ENCODE results near the gene IL20.

Gene IL20, protein sequence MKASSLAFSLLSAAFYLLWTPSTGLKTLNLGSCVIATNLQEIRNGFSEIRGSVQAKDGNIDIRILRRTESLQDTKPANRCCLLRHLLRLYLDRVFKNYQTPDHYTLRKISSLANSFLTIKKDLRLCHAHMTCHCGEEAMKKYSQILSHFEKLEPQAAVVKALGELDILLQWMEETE

GRCh38 chr1:206864939-206865671, at the start of gene IL20:
TSS of gene IL20 (plus strand) at chr1:206865623. CDS start at chr1:206865853, 230 bp downstream.
- peak; percentile 73 for DNase-seq (ENCODE audit: low spot score)

GRCh38 chr1:206816390-206817287, 48.8 kb upstream of the IL20 start:
- DNase-seq (ENCODE audit: low spot score): no peak

GRCh38 chr1:206821493-206821892, 43.9 kb upstream of the IL20 start:
- no peak for DNase-seq (ENCODE audit: low spot score)

DNA sequence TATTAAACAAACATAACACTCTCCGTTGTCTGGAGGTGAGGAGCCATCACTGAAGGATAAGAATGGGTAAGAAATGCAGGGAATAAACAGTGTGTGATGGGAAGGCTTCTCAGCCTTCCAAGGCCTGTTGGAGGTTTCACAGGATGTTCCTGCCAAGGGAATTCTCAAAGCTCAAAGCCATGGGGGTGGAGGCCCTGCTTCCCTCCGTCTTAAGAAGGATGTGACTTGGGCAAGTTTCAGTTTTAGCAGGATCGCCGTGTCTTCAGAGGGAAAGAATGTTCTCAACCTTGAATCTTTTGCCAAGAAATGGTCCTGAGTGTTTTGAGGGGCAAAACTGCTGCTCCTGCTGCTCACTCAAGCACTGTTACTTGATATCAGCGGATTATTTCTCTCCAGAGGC, 41.7 kb upstream of the IL20 start:
- DNase-seq (ENCODE audit: low spot score): peak; percentile 32

DNA sequence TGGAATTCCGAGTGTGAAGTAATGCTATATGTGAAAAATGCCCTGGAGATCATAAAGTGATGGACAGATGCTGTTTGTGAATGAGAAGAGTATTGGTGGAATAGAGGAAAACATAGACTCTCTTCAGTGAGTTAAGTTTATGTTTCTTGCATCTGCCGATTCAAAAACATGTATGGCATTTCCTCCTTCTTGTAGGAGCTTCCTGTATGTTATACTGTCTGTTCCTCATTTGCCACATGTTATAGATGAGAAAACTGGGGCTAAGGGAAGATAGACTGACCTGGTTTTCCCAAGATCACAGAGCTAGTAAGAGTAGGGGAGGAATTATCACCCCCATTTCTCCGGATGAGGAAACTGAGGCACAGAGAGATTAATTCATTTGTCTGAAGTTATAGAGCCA, 41.1 kb upstream of the IL20 start:
- no peak for DNase-seq (ENCODE audit: low spot score)

DNA sequence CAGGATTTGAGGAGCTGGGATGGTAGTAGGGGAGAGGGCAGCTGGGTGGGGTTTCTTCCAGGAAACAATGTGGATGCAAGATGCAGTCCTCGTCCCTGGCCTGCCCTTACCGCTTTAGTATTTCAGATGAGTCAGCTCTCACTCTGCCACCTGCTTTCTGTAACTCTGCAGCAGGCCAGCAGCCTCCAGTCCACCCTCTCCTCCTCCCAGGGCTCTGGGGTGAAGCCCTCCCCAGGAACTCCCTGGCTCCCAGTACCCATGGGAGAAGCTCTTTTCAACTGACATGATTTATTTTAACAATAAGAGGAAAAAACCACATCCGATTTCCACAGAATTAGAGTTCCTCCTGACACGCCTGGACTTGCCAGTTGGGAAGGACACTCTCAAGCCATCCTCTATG, 39.0 kb upstream of the IL20 start:
- peak; percentile 11 for DNase-seq (ENCODE audit: low spot score)

DNA sequence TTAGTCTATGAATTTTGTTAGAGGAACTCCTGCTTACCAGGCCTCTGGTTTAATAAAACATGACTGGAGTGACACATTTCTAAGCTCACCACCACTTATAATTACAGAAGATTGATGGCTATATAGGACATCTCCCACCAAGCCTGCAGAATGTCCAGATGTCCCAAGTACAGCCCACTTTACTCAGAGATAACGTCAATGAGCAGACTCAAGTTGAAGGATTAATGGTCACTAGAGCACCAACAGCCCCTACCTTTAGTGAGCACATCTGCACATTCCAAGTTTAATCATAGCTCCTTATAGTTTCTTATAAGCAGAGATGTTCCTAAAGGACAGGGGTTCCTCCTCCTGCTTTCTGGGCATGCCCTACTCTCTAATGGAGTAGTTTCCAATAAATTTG, 37.4 kb upstream of the IL20 start:
- no peak for DNase-seq (ENCODE audit: low spot score)

DNA sequence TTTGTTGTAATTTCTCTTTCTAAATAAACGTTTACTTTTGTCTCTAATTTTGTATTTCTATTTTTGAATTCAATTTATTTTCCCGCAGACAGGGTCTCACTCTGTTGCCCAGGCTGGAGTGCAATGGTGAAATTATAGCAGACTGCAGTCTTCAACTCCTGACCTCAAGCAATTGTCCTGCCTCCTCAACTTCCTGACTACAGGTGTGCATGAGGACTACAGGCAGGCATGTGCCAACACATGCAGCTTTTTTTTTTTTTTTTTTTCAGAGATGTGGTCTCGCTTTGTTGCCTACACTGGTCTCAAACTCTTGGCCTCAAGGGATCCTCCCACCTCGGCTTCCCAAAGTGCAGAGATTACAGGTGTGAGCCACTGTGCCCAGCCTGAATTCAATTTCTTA, 36.7 kb upstream of the IL20 start:
- no peak for DNase-seq (ENCODE audit: low spot score)

- no peak for DNase-seq (ENCODE audit: low spot score)
Measured at GRCh38 chr1:206829282-206829681, 36.1 kb upstream of the IL20 start.

GRCh38 chr1:206829875-206830274, 35.5 kb upstream of the IL20 start:
- DNase-seq (ENCODE audit: low spot score): no peak

DNA sequence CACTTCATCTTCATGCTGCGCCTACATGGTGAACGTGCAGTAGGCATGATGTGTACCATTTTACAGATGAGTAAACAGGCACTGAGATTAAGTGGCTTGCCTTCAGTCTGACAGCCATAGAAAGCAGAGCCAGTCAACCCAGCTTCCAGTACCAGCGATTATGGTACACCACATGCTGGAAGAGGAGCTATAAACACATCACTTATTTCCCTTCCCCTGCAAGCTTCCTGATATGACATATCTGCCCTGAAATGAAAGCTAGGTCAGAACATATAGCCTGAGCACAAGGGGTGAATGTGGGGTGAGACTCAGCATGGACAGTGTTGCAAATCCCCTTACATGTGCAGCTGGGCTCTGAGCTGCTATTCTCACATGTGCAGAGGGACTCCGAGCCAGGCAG, 33.8 kb upstream of the IL20 start:
- DNase-seq (ENCODE audit: low spot score): no peak

- no peak for DNase-seq (ENCODE audit: low spot score)
Measured at GRCh38 chr1:206832352-206832880, 33.0 kb upstream of the IL20 start.

GRCh38 chr1:206833106-206833680, 32.2 kb upstream of the IL20 start:
- DNase-seq (ENCODE audit: low spot score): no peak

DNA sequence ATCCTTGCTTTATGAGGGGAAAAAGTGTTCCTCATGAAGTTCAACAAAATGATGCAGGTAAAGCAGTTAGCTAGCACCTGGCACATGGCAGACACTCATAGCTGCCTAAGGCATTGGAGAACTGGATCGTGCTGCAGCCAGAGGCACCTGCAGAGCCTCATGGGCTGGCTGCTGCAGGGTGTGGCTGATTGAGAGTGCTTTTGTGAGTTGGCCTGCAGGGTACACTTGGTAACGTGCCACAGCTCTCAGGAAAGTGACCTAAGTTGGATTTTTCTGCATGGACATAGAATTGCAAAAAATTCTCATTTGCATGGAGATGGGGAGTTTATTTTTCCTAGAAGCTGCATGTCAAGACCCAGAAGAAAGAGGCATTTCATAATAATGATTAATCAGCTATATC, 31.6 kb upstream of the IL20 start:
- no peak for DNase-seq (ENCODE audit: low spot score)

DNA sequence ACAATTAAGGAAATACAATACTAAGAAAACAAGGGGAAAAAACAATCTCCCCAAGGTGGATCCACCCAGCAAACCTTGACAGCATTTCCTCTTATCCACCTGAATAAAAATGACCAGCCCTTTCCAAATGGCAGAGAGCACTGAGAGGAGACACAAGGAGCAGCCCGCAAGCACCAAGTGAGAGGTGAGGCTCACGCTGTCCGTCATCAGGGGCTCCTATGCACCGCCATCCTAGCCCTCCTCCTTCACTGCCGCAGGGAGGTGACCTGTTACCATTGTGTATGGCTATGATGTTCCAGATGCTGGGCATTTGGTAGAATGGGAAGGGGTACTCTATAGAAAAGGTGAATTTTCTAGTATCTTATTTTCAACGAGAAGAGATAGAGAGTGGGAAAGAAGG, 31.2 kb upstream of the IL20 start:
- no peak for DNase-seq (ENCODE audit: low spot score)

GRCh38 chr1:206834711-206835110, 30.7 kb upstream of the IL20 start:
- DNase-seq (ENCODE audit: low spot score): peak; percentile 60

GRCh38 chr1:206835186-206835585, 30.2 kb upstream of the IL20 start:
- DNase-seq (ENCODE audit: low spot score): no peak

DNA sequence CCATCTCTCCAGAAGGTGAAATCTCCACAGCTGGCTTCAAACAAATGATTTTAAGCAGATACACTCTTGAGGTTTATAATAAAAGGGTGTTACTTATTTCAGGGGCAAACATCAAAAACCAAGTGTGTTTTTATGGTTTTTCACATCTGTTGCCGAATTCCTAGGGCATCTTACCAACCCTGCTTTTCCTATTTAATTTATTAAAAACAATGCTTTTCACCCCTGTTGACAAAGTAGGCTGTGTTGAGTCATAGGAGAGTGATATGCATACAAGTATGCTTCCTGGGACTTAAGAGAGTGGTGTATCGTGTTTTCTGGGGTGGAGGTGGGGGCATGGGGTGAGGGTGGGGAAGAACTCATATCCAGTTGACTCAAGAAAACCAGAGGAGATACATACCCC, 29.3 kb upstream of the IL20 start:
- DNase-seq (ENCODE audit: low spot score): peak; percentile 45

DNA sequence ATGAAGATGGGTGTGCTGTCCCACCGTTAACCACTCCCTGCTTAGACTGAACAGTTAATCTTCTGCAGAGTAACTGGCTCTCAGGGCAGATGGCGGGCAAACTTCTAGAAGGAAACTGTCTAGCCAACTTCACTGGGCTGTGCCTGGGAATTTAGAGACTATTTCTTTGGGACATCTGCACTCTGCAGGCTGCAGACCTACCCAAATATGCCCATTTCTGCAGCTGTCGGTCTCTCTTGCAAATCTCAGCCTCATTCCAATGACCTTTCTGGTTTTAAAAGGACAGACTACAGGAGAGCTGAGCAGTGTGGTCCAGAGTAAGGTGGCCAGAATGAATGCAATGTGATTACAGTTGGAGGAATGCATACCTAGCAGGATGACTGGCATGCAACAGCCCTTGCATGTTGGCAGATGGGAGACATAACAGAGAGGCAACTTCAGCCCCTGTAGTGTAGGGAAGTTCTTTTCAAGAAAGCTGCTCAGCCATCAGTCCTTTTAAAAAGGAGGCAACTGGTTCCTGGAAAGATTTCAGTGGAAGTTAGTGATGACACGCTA, 26.3 kb upstream of the IL20 start:
- no peak for DNase-seq (ENCODE audit: low spot score)

DNA sequence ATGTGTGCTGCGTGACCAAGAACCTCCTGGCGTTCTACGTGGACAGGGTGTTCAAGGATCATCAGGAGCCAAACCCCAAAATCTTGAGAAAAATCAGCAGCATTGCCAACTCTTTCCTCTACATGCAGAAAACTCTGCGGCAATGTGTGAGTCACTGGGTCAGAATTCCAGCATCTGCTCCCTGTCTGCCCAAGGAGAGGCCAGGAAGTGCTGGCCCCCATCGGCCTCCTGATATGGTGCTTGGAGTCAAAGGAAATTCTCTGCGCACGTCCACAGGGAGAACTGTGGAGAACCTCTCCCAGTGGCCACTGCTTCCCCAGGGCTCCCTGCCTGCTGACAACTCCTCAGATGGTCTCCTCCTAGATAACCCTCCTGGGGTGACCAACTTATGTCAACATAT, 25.6 kb upstream of the IL20 start:
- peak; percentile 80 for DNase-seq (ENCODE audit: low spot score)

- DNase-seq (ENCODE audit: low spot score): no peak
Measured at GRCh38 chr1:206841609-206842323, 23.7 kb upstream of the IL20 start.

Measured in GM03348 (cell line).